ENCODE results near the gene CYP11A1. TPM values are rescaled to one million over a fixed set of nuclear protein-coding genes. Genes with fewer than 3 reads are reported as not detected.

The CYP11A1 gene
- total and polyA plus RNA-seq, 7 donors, result 0.14 to 5.0 (median 0.61) TPM

GRCh38 chr15:74405823-74406222 is 38.4 kb upstream of the CYP11A1 start:
- Histone ChIP-seq H3K4me1 (no peaks in the 10 kb centered on the region), H3K27ac (no peak overlapping the region), H3K36me3 (ENCODE audit: insufficient read depth in 1 of 2, low read depth in 1 of 2) (no peaks in the 10 kb centered on the region), H3K4me3 (no peak overlapping the region), H3K27me3 (ENCODE audit: insufficient read depth in 3 of 3, low read length in 2 of 3) (no peaks in the 10 kb centered on the region), H3K9me3 (no peaks in the 10 kb centered on the region)
- no peak for TF ChIP-seq CTCF (IDR thresholded peaks at IDR 0.05)
- intact Hi-C loops (cut with DNase I), result no loop called here
- DNase-seq, result no peak
- WGBS, 3 donors, result 85 to 89% (median 86%) methylated on average over 7 of the region's 7 CpGs
- ATAC-seq, result no peak

GRCh38 chr15:74403991-74404563 is 36.6 kb upstream of the CYP11A1 start:
- no peak for DNase-seq
- intact Hi-C loops (cut with DNase I), result no loop called here
- H3K36me3 ChIP-seq (ENCODE audit: insufficient read depth in 1 of 2, low read depth in 1 of 2), result no peaks in the 10 kb centered on the region
- TF ChIP-seq CTCF (IDR thresholded peaks at IDR 0.05), result no peak
- peaks cover 0 to 10% (median 0%) of the 10 kb centered on the region in 3 donors for H3K27me3 ChIP-seq (ENCODE audit: insufficient read depth in 3 of 3, low read length in 2 of 3)
- no peaks in the 10 kb centered on the region for H3K9me3 ChIP-seq
- no peak overlapping the region for H3K4me3 ChIP-seq
- H3K4me1 ChIP-seq, result no peaks in the 10 kb centered on the region
- WGBS, 3 donors, result 47 to 58% (median 57%) methylated on average over 16 of the region's 16 CpGs
- no peak for ATAC-seq
- no peak overlapping the region for H3K27ac ChIP-seq

- H3K36me3 ChIP-seq (ENCODE audit: insufficient read depth in 1 of 2, low read depth in 1 of 2), result no peaks in the 10 kb centered on the region
- no peak overlapping the region for H3K4me3 ChIP-seq
- TF ChIP-seq CTCF (IDR thresholded peaks at IDR 0.05), result no peak
- no peak overlapping the region for H3K27ac ChIP-seq
- DNase-seq, result no peak
- WGBS, 3 donors, result 79 to 83% (median 80%) methylated on average over 10 of the region's 10 CpGs
- no peak for ATAC-seq
- no peaks in the 10 kb centered on the region for H3K4me1 ChIP-seq
- H3K9me3 ChIP-seq, result no peaks in the 10 kb centered on the region
- peaks cover 0 to 10% (median 0%) of the 10 kb centered on the region in 3 donors for H3K27me3 ChIP-seq (ENCODE audit: insufficient read depth in 3 of 3, low read length in 2 of 3)
- intact Hi-C loops (cut with DNase I), result no loop called here
Observed at GRCh38 chr15:74403588-74403919, 36.1 kb upstream of the CYP11A1 start.

GRCh38 chr15:74402873-74403587 is 35.6 kb upstream of the CYP11A1 start:
- no peaks in the 10 kb centered on the region for H3K4me1 ChIP-seq

More at GRCh38 chr15:74402873-74403587, 35.6 kb upstream of the CYP11A1 start:
- DNase-seq, result no peak
- intact Hi-C loops (cut with DNase I), result no loop called here
- H3K9me3 ChIP-seq, result no peaks in the 10 kb centered on the region
- no peak overlapping the region for H3K27ac ChIP-seq
- H3K4me3 ChIP-seq, result no peak overlapping the region
- TF ChIP-seq CTCF (IDR thresholded peaks at IDR 0.05), result no peak
- ATAC-seq, result no peak
- peaks cover 0 to 10% (median 0%) of the 10 kb centered on the region in 3 donors for H3K27me3 ChIP-seq (ENCODE audit: insufficient read depth in 3 of 3, low read length in 2 of 3)
- WGBS, 3 donors, result 63 to 69% (median 64%) methylated on average over 13 of the region's 13 CpGs
- no peaks in the 10 kb centered on the region for H3K36me3 ChIP-seq (ENCODE audit: insufficient read depth in 1 of 2, low read depth in 1 of 2)

All from psoas muscle (tissue), 8 donors.